Activated CD4-positive, alpha-beta T cell treated with anti-CD3 and anti-CD28 coated beads for 4 hours (primary cell): ENCODE data around the gene ABTB1.

Source experiments
- DNase-seq, 2 donors: peaks; one replicate each; pipeline ENCODE4 v3.0.0-alpha.2; 2020

Gene ABTB1

DNA sequence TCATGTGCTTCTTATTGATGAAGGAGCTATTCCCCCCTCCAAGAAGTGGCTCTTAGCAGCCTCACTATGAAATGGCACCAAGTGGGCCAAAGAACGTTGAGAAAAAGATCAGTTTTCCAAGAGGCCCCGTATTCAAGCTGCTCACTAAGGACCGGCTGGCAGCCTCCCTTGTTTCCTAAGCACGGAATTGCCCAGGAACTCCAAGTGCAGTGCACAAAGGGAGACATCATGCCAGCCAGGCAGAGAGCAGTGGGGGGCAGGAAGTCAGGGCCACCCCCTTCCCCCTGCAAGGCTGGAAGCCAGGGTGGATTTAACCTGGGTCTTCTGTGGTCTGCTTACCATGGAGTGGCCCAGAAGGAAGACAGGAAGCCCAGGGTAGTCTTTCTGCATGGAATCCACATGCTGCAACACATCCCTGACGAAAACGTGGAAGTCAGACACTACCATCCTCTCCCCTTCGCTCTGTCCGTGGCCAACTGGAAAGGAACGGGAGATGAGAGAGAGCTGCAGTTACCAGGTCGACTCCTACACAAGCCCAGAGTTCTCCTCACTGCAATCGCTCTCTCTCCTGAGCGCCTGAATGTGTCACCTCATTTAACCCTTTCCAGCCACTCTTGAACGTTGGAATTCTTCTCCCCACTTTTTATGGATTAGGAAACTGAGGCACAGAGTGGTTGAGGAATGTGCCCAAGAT lies 49.5 kb downstream of the ABTB1 start:
- no peak for DNase-seq

GRCh38 chr3:127723011-127723567 lies 50.3 kb downstream of the ABTB1 start:
- DNase-seq: no peak

DNA sequence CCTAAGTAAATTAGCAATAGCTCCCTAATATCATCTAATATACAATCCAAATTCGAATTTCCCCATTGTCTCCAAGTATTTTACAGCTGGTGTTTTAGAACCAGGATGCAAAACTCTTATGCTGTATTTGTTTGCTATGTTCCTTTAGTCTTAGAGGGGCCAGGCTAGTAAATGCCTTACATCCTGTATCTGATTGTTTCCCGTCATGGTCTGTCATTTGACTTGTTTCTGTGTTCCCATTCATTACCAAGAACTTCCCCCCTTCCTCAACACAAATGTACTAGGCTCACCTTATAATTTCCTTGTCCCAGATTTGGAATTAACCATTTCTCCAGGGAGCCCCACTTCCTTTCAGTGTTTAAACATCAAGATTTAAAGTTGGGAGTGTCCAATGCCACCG lies 54.1 kb downstream of the ABTB1 start:
- DNase-seq: no peak

DNA sequence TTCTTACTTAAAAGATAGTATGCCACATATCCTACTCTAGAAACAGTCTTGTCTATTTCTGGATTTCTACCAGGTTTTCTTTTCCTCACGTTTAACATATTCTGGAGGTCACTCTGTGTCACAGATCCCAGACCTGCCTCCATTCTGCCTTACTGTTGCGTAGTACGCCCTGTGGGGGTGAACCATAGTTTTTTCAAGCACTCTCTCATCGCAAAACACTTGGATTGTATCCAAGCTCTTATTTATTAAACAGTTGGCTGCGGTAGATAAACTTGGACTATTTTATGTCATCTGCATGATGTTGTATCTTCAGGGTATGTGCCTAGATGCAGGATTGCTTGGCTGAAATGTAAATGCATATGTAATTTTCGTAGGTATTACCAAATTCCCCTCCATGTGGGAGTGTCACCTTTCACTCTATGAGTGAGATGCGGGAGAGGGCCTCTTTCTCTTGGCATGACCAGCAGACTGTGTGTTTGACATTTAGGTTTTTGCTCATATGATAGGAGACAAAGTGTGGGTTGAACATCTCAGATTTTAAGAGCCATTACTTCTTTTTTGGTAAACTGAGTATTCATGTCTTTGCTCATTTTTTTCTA lies 55.8 kb downstream of the ABTB1 start:
- DNase-seq: no peak

- no peak for DNase-seq
These were observed 56.9 kb downstream of the ABTB1 start for GRCh38 chr3:127729556-127730056.

GRCh38 chr3:127730171-127730570 lies 57.4 kb downstream of the ABTB1 start:
- no peak for DNase-seq
